Naive thymus-derived CD4-positive, alpha-beta T cell (primary cell): ENCODE data around the gene TOMM7. TPM values are rescaled to one million over a fixed set of nuclear protein-coding genes. Genes with fewer than 3 reads are reported as not detected.

Source experiments
- ATAC-seq: fragments of 150-1000 bp; cut with Tn5 transposase; 2 replicates; pipeline ENCODE4 v1.10.0; 2021; ENCODE audit warnings: mild to moderate bottlenecking, moderate library complexity
- CTCF ChIA-PET: fragments of 350-600 bp; sonication (Branson Sonifier 250); formaldehyde crosslinking; loops from one replicate; lab custom pipeline; 2021; ENCODE audit warnings: antibody characterized with exemption; lab: Charles Lee
- POLR2A ChIA-PET: fragments of 350-600 bp; sonication (Branson Sonifier 250); formaldehyde crosslinking; loops from one replicate; lab custom pipeline; 2021; ENCODE audit warnings: antibody characterized with exemption, inconsistent platforms; lab: Charles Lee
- DNase-seq, 9 donors: peaks; one replicate each; pipeline versions ENCODE4 v3.0.0 to v3.0.0-alpha.2; 2020 to 2022; ENCODE audit warnings: mixed read lengths in 1 of 9
- H3K27ac ChIP-seq: one replicate; pipeline ENCODE4 v1.7.0; 2013; ENCODE audit warnings: mild to moderate bottlenecking, low read depth, low read length, moderate library complexity
- H3K27me3 ChIP-seq, 2 donors: one replicate each; pipeline ENCODE4 v1.7.0; 2013; ENCODE audit warnings: low read length in 2 of 2, mild to moderate bottlenecking in 2 of 2, moderate library complexity in 2 of 2; ENCODE audit not compliant: control insufficient read depth in 2 of 2, insufficient read depth in 2 of 2
- H3K36me3 ChIP-seq, 3 experiments: 1 replicate in 2 of 3; 2 replicates in 1 of 3; pipeline ENCODE4 v1.7.0; 2013; ENCODE audit warnings: low read length in 3 of 3, mild to moderate bottlenecking in 3 of 3, moderate library complexity in 1 of 3; ENCODE audit not compliant: insufficient read depth in 3 of 3, control insufficient read depth in 2 of 3
- H3K4me1 ChIP-seq, 2 donors: one replicate each; pipeline ENCODE4 v1.7.0; 2013; ENCODE audit warnings: low read length in 2 of 2, mild to moderate bottlenecking in 2 of 2, moderate library complexity in 1 of 2; ENCODE audit not compliant: control insufficient read depth in 2 of 2, insufficient read depth in 2 of 2
- H3K4me3 ChIP-seq: 2 replicates; pipeline ENCODE4 v1.7.0; 2013; ENCODE audit warnings: mild to moderate bottlenecking, low read length
- H3K9me3 ChIP-seq, 3 experiments: 1 replicate in 2 of 3; 2 replicates in 1 of 3; pipeline ENCODE4 v1.7.0; 2013; ENCODE audit warnings: low read length in 3 of 3; ENCODE audit not compliant: control insufficient read depth in 2 of 3
- H3K27ac Mint-ChIP-seq, 9 donors: one replicate each; pipeline ENCODE4 v1.8.0; 2020 to 2022; ENCODE audit warnings: mixed read lengths in 9 of 9, mild to moderate bottlenecking in 8 of 9, moderate library complexity in 5 of 9, inconsistent platforms in 2 of 9
- H3K27me3 Mint-ChIP-seq, 5 donors: one replicate each; pipeline ENCODE4 v1.8.0; 2021 to 2022; ENCODE audit warnings: mixed read lengths in 5 of 5, mild to moderate bottlenecking in 1 of 5
- H3K36me3 Mint-ChIP-seq, 5 donors: one replicate each; pipeline ENCODE4 v1.8.0; 2020 to 2022; ENCODE audit warnings: mixed read lengths in 5 of 5, mild to moderate bottlenecking in 3 of 5, inconsistent platforms in 1 of 5
- H3K4me1 Mint-ChIP-seq, 7 donors: one replicate each; pipeline ENCODE4 v1.8.0; 2020 to 2022; ENCODE audit warnings: mixed read lengths in 7 of 7, mild to moderate bottlenecking in 3 of 7, inconsistent platforms in 1 of 7
- H3K4me3 Mint-ChIP-seq, 10 donors: one replicate each; pipeline ENCODE4 v1.8.0; 2020 to 2022; ENCODE audit warnings: mild to moderate bottlenecking in 10 of 10, mixed read lengths in 10 of 10, moderate library complexity in 6 of 10, inconsistent platforms in 2 of 10
- H3K9me3 Mint-ChIP-seq, 11 donors: one replicate each; pipeline ENCODE4 v1.8.0; 2020 to 2022; ENCODE audit warnings: mixed read lengths in 11 of 11, mild to moderate bottlenecking in 4 of 11, inconsistent platforms in 1 of 11, moderate library complexity in 1 of 11
- intact Hi-C, 2 donors: fragments of 100-400 bp; cut with micrococcal nuclease; formaldehyde crosslinking; loops; one replicate each; pipeline ENCODE4 v1.15.1; 2023
- polyA plus RNA-seq, 2 donors: library from polyadenylated mRNA; unstranded; fragments of 300-500 nt; fragmentation: Illumina TruSeq; gene quantifications; one replicate each; pipeline ENCODE4 v1.2.3, GENCODE V29; 2021
- total RNA-seq, 6 experiments: library from RNA in 5 of 6; stranded (reverse) in 5 of 6; gene quantifications; 1 replicate in 5 of 6; 2 replicates in 1 of 6; pipeline ENCODE4 v1.2.3 and lab custom pipeline; 2021 to 2026

The TOMM7 gene
- total and polyA plus RNA-seq, 7 experiments from 2014 or later = 302 to 737 (median 498) TPM

DNA sequence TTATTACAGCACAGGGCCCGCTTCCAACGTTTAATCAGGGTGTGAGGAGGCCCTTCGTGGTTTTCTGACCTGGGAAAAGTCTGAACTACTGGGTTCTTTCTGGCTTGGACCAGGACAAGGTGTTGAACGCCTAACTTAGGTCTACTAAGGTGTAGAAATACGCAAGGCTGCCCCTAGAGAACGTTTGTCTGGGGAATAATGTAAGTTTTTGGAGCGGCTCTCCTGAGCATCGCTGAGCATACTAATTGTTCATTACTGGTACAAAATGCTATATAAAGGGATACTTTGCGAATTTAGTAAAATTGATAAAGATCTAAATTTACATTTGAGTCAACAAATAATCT lies 32.4 kb upstream of the TOMM7 start:
- peaks cover 0 to 5% (median 0%) of the 10 kb centered on the region in 5 donors for H3K27me3 Mint-ChIP-seq
- H3K27me3 ChIP-seq = no peaks in the 10 kb centered on the region
- no peaks in the 10 kb centered on the region for H3K9me3 ChIP-seq
- peak overlapping the region; percentile 90 to 97 (median 94) for H3K4me3 Mint-ChIP-seq
- H3K36me3 Mint-ChIP-seq = peaks cover 4 to 15% (median 10%) of the 10 kb centered on the region in 5 donors
- ATAC-seq (no peak), DNase-seq (peak in 5 of 9 donors; percentile 12 to 26 (median 20))
- peaks cover 0 to 4% of the 10 kb centered on the region in 2 donors for H3K4me1 ChIP-seq
- POLR2A ChIA-PET = interaction anchor here (1.6 kb wide), 2 partner anchors 32 to 34 kb away, joined by 5 to 6 read pairs; partner anchors contain the start of gene TOMM7
- H3K27ac ChIP-seq = peak overlapping the region; percentile 93
- peaks cover 0 to 18% (median 0%) of the 10 kb centered on the region in 3 experiments for H3K36me3 ChIP-seq
- intact Hi-C loops = loop anchor here (2.0 to 10.0 kb wide), 7 partner anchors 180 to 1428 kb away; partner anchors contain the start of genes CCDC126 (in 1 of the 2), IGF2BP3 (in 1 of the 2), KLHL7 (in 1 of the 2) and NUP42 (in 1 of the 2)
- no peaks in the 10 kb centered on the region for H3K9me3 Mint-ChIP-seq
- CTCF ChIA-PET = interaction anchor here (0.5 kb wide), 1 partner anchor 65 kb away, joined by 3 read pairs; no protein-coding TSS in a partner anchor
- H3K4me1 Mint-ChIP-seq = peaks cover 14 to 41% (median 16%) of the 10 kb centered on the region in 7 donors
- peak overlapping the region; percentile 88 for H3K4me3 ChIP-seq
- peak overlapping the region; percentile 85 to 97 (median 92) for H3K27ac Mint-ChIP-seq

DNA sequence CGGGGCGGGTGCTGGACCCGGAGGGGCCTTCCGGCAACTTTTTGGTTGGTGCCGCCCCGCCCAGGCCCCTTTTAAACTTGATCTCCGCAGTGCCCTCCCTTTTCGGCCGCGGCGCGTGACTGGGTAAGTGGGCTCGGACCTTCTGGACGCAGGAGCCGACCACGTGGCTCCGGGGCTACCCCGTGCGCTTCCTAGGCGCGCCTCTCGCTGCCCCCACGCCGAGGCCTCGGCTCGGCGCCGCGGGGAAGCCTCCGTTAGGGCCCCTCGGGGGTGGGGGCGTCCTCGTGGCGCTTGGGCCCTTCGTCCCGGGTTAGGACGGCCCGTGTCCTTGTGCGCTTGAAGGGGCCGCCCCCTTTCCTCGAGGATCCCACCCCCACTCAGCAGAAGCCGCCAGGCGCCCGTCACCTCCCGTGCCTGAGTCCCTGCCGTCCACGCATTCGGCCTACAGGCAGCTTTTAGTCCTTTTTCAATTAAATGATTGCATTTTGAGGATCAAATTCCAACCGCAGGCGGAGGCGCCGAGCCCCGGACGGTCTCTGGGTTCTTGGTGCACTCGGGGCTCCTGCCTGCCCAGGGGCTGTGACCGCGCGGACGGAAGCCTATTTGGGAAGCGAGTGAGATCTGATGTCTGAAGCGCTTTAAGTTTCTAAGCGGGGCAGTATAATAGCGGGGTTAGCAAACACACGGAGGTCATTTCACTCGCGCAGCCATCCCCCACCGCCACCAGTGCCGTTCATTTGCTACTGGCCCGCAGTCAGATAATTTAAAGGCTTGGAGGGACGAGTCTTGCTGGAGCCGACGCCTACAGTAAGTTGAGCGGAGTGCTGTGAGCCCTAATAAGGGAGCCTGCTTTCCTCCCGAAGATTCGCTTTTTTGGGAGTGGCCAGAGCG lies 31.8 kb upstream of the TOMM7 start:
- H3K4me3 Mint-ChIP-seq = peak overlapping the region; percentile 90 to 97 (median 94)
- Histone ChIP-seq H3K4me3 (peak overlapping the region; percentile 88), H3K27ac (peak overlapping the region; percentile 93), H3K27me3 (no peaks in the 10 kb centered on the region), H3K9me3 (no peaks in the 10 kb centered on the region), H3K36me3 (peaks cover 0 to 18% (median 0%) of the 10 kb centered on the region in 3 experiments), H3K4me1 (peaks cover 0 to 4% of the 10 kb centered on the region in 2 donors)
- H3K36me3 Mint-ChIP-seq = peaks cover 4 to 15% (median 10%) of the 10 kb centered on the region in 5 donors
- ChIA-PET POLR2A (interaction anchor here (1.2 to 1.6 kb wide), 3 partner anchors 31 to 33 kb away, joined by 3 to 6 read pairs (median 5); partner anchors contain the start of gene TOMM7), CTCF (no interaction called here)
- ATAC-seq (peak; percentile 39), DNase-seq (peak in 8 of 9 donors; percentile 9 to 87 (median 70))
- peaks cover 11 to 37% (median 16%) of the 10 kb centered on the region in 7 donors for H3K4me1 Mint-ChIP-seq
- peak overlapping the region; percentile 85 to 97 (median 92) for H3K27ac Mint-ChIP-seq
- intact Hi-C loops = loop anchor here (1.0 to 10.0 kb wide), 16 partner anchors 31 to 1428 kb away; partner anchors contain the start of genes HYCC1 (in 2 of the 2), KLHL7 (in 2 of the 2), TOMM7 (in 2 of the 2) and CCDC126 (in 1 of the 2)
- peaks cover 0 to 5% (median 0%) of the 10 kb centered on the region in 5 donors for H3K27me3 Mint-ChIP-seq
- H3K9me3 Mint-ChIP-seq = no peaks in the 10 kb centered on the region

- Mint-ChIP-seq H3K4me3 (peak overlapping the region; percentile 90 to 98 (median 94)), H3K4me1 (peaks cover 11 to 31% (median 16%) of the 10 kb centered on the region in 7 donors), H3K27ac (peak overlapping the region; percentile 85 to 97 (median 94)), H3K27me3 (peaks cover 0 to 6% (median 0%) of the 10 kb centered on the region in 5 donors), H3K36me3 (peaks cover 4 to 10% (median 5%) of the 10 kb centered on the region in 5 donors), H3K9me3 (no peaks in the 10 kb centered on the region)
- peaks cover 0 to 11% (median 0%) of the 10 kb centered on the region in 3 experiments for H3K36me3 ChIP-seq
- H3K27me3 ChIP-seq = no peaks in the 10 kb centered on the region
- CTCF ChIA-PET = no interaction called here
- intact Hi-C loops = loop anchor here (1.0 to 10.0 kb wide), 16 partner anchors 31 to 1427 kb away; partner anchors contain the start of genes HYCC1 (in 2 of the 2), KLHL7 (in 2 of the 2), TOMM7 (in 2 of the 2) and CCDC126 (in 1 of the 2)
- no peaks in the 10 kb centered on the region for H3K9me3 ChIP-seq
- DNase-seq (peak in 8 of 9 donors; percentile 60 to 85 (median 76)), ATAC-seq (peak; percentile 93)
- POLR2A ChIA-PET = interaction anchor here (1.2 kb wide), 1 partner anchor 31 kb away, joined by 3 read pairs; no protein-coding TSS in a partner anchor
- H3K27ac ChIP-seq = peak overlapping the region; percentile 93
- peak overlapping the region; percentile 88 for H3K4me3 ChIP-seq
- H3K4me1 ChIP-seq = peaks cover 0 to 4% of the 10 kb centered on the region in 2 donors
These were observed 31.1 kb upstream of the TOMM7 start for GRCh38 chr7:22853674-22854157.

DNA sequence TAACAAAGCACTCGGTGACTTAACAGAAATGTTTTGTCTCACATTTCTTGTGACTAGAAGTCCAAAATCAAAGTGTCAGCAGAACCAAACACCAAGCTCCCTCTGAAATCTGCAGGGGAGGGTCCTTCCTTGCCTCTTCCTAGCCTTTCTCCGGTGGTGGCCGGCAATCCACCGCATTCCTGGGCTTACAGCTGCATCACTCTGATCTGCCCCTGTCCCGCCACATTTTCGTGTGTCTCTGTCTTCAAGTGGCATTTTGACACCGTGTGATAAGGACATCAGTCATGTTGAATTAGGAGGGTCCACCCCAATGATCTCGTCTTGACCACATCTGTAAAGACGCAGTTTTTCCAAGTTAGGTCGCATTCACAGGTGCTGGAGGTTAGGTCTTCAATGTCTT lies 30.5 kb upstream of the TOMM7 start:
- H3K4me3 ChIP-seq = peak overlapping the region; percentile 88
- no peak for DNase-seq
- Mint-ChIP-seq H3K4me3 (peak overlapping the region; percentile 33 to 98 (median 94)), H3K27me3 (peaks cover 0 to 9% (median 0%) of the 10 kb centered on the region in 5 donors), H3K9me3 (no peaks in the 10 kb centered on the region), H3K4me1 (peaks cover 11 to 27% (median 16%) of the 10 kb centered on the region in 7 donors), H3K36me3 (peaks cover 0 to 5% (median 0%) of the 10 kb centered on the region in 5 donors), H3K27ac (peak overlapping the region in 7 of 9 donors; percentile 13 to 97 (median 92))
- no peak overlapping the region for H3K27ac ChIP-seq
- CTCF ChIA-PET = interaction anchor here (0.6 kb wide), 1 partner anchor 16 kb away, joined by 3 read pairs; no protein-coding TSS in a partner anchor
- intact Hi-C loops = loop anchor here (5.0 to 10.0 kb wide), 6 partner anchors 34 to 742 kb away; partner anchors contain the start of genes CCDC126 (in 1 of the 2), IGF2BP3 (in 1 of the 2) and NUP42 (in 1 of the 2)
- no peaks in the 10 kb centered on the region for H3K9me3 ChIP-seq
- POLR2A ChIA-PET = interaction anchor here (1.2 kb wide), 1 partner anchor 30 kb away, joined by 3 read pairs; no protein-coding TSS in a partner anchor
- H3K36me3 ChIP-seq = peaks cover 0 to 6% (median 0%) of the 10 kb centered on the region in 3 experiments
- peaks cover 0 to 4% of the 10 kb centered on the region in 2 donors for H3K4me1 ChIP-seq
- H3K27me3 ChIP-seq = no peaks in the 10 kb centered on the region
- ATAC-seq = no peak

DNA sequence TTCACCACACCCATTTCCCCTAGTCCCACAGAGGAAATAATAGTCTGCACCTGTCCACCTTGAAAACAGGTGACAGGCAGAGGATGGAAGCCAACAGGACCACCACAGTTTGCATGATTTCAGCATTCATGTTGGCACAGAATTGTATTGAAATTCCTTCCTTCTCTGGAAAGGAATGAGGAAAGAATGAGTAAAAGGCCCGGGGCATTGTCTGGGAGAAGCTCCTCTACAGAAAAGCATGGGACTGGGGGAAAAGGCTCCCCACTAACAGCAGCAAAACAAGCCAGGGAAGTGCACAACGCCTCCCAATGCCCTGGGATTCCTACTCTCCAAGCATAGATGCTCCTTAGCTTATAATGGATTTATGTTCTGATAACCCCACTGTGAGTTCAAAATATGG lies 28.5 kb upstream of the TOMM7 start:
- H3K36me3 ChIP-seq = peaks cover 0 to 5% (median 0%) of the 10 kb centered on the region in 3 experiments
- Mint-ChIP-seq H3K9me3 (no peaks in the 10 kb centered on the region), H3K4me3 (no peak overlapping the region), H3K4me1 (peaks cover 8 to 18% (median 15%) of the 10 kb centered on the region in 7 donors), H3K36me3 (no peaks in the 10 kb centered on the region), H3K27ac (no peak overlapping the region), H3K27me3 (peaks cover 0 to 9% (median 0%) of the 10 kb centered on the region in 5 donors)
- DNase-seq = no peak
- peaks cover 0 to 4% of the 10 kb centered on the region in 2 donors for H3K4me1 ChIP-seq
- no peak for ATAC-seq
- intact Hi-C loops = loop anchor here (5.0 to 10.0 kb wide), 6 partner anchors 36 to 744 kb away; partner anchors contain the start of genes CCDC126 (in 1 of the 2), IGF2BP3 (in 1 of the 2) and NUP42 (in 1 of the 2)
- CTCF ChIA-PET = interaction anchor here (0.8 kb wide), 1 partner anchor 203 kb away, joined by 3 read pairs; no protein-coding TSS in a partner anchor
- H3K27ac ChIP-seq = no peak overlapping the region
- H3K27me3 ChIP-seq = no peaks in the 10 kb centered on the region
- no peak overlapping the region for H3K4me3 ChIP-seq
- POLR2A ChIA-PET = no interaction called here
- H3K9me3 ChIP-seq = no peaks in the 10 kb centered on the region
